Measurements from ENCODE around the gene RPL37A.

RPL37A gene

DNA sequence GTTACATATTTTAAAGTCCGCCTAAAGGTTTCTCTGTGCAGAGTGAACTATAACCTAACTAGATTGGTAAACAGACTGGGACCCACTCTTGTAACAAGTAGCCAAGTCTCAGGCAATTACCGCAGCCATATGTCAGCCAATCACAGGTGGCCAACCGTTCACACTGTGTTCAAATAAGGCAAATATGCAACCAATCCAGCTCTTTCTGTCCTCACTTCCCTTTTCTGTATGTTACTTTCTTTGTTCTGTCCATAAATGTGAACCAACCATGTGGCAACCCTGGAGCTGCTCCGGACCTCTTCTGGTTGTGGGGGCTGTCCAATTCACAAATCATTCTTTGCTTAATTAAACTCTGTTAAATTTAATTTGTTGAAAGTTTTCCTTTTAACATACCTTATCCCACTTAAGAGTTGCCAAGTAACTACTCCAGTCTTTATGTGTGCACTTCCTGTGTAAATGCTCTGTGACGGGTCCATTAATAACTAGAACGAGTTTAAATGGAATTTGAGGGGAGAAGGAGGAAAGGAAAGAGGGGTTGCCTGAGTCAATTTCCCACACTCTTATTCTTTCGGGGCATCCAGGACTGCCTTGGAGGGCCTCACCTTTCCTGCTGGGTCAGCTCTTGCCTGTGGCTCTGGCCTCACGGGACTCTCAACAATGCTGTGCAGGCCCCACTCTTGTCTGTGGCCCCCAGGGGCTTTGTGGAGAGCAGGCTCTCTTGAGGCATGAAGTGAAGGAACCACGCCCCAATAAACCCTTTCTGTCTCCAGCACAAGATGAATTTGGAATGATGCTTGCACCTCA lies 6.6 kb upstream of the RPL37A start:
- no peak for DNase-seq

DNA sequence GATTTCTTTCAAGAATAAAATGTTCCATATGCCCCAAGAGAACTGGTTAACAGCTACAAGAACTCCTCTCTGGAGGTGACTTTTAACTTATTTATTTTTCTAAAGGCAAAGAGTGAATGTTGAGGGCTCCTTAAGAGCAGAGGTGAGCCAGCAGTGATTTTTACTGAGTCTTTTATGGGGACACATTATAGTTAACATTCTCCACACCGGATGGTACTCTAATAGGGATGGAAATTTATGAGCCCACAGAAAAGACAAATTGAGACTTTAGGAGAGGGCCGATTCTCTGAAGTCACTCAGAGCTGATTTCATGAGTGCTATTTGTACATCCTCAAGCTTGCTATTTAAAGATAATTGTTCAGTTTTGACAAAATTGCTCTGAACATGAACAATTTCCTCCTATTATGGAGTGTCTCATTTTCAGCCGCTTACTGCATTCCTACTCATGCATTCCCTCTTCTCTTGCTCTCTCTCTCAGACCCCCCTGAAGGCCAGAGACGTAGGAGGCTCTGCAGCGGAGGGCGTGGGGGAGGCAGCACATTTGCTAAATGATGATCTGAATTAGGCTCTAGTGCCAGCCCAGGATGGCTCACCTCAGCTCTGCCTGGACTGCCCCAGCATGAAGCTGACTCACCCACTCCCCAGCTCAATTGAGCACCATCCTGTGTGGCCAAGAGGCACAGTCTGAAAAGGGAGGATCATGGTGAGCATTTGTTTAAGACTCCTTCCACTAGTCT lies 5.9 kb upstream of the RPL37A start:
- peak; percentile 56 for DNase-seq

GRCh38 chr2:216493334-216493685 lies 5.3 kb upstream of the RPL37A start:
- no peak for DNase-seq

DNA sequence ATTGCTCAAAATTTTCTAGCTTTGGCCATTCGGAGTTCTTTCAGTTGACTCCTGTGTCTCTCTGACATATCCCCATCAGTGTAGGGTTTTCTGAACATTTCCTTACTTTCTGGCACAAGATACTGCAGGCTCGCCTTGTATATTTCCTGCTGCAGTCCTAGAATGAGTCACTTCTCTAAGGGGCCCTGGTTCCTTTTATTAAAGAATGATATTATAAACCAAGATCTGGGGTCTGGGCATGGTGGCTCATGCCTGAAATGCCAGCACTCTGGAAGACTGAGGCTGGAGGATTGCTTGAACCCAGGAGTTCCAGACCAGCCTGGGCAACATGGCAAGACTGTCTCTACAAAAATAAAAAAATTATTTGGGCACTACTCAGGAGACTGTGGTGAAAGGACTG lies 3.0 kb upstream of the RPL37A start:
- DNase-seq: peak; percentile 64

GRCh38 chr2:216497382-216498069 lies 1.1 kb upstream of the RPL37A start:
- DNase-seq: no peak

- DNase-seq: no peak
Measured at GRCh38 chr2:216498070-216498378, 620 bp upstream of the RPL37A start.

DNA sequence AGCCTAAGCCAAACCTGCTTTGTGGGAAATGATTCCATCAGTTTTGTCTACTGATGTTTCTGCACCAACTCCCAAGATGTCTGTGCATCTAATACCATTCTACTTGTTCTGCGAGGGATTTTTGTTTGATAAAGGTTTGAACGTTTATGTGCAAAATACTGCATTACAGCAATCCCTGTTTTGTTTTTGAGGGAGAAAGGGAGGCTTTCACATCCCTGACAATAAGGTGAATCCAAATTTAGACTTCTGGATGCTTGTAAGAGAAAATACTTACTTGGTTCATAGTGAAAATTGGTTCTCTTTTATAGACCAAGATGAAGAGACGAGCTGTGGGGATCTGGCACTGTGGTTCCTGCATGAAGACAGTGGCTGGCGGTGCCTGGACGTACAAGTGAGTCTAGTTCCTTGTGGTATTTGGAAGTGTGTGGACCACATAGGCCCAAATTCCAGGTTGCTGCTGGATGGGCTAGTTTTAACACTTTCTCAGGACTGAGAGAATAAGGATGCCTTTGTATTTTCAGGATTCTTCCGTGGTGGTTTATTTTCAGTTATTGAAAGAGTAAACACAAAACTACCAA lies 1.1 kb downstream of the RPL37A start:
- no peak for DNase-seq

DNA sequence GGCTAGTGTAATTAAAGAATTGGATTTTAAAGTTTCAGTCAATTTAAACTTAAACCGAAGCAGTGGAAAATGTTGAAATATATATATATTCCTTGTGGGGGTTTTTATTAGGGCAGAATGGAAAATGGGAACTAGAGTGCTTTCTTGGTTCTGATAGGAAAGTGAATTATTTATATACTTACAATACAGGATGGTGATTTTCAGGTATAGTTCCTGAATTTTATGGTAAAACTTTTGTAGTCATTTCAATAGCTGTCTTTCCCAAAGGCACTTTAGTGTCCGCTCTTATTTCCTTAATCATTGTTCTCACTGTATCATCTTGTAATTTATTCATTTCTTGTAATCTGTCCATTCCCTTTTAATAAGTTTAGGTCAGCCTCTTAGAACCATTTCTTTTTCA lies 1.9 kb downstream of the RPL37A start:
- DNase-seq: no peak

DNA sequence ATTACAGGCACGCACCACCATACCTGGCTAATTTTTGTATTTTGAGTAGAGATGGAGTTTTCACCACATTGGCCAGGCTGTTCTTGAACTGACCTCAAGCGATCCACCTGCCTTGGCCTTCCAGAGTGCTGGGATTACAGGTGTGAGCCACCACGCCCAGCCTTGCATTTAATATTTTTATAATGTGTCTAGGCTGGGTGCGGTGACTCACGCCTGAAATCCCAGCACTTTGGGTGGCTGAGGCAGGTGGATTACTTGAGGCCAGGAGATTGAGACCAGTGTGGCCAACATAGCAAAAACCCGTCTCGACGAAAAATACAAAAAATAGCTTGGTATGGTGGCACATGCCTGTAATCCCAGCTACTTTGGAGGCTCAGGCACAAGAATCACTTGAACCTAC lies 3.2 kb downstream of the RPL37A start:
- DNase-seq: no peak

- no peak for DNase-seq
Measured at GRCh38 chr2:216502381-216503158, 3.9 kb downstream of the RPL37A start.

DNA sequence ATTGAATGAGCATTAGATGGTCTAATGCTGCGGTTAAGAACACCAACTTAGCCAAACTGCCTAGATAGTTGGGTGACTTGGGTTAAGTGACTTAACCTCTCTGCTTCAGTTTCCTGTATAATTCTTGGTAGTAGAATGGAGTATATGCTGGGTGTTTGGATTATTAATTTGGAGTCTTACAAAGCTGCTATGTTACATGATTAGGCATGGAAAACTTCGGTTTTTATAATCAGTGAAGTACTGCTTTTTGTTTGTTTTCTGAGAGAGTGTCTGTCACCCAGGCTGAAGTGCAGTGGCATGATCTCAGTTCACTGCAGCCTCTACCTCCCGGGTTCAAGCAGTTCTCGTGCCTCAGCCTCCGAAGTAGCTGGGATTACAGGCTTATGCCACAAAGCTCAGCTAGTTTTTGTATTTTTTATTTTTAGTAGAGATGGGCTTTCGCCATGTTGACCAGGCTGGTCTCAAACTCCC lies 4.5 kb downstream of the RPL37A start:
- DNase-seq: no peak

- DNase-seq: no peak
Measured at GRCh38 chr2:216503697-216504375, 5.2 kb downstream of the RPL37A start.

DNA sequence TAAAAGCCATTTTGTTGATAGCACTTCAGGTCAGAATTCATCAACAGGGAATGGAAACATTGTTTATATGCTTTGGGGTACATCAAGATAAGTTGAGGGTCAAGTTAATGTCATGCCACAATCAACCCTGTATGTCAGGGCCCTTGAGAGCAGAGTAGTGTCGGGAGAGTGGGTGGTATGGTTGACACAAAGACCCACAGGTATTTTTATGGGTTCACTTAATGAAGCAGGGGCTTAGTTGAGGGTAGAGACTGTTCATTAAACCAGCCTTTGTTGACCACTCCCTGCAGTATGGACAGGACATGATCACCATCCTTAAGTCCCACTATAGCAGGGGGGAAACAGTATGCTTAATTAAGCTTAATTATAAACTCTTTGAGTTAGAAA lies 5.7 kb downstream of the RPL37A start:
- DNase-seq: no peak

DNA sequence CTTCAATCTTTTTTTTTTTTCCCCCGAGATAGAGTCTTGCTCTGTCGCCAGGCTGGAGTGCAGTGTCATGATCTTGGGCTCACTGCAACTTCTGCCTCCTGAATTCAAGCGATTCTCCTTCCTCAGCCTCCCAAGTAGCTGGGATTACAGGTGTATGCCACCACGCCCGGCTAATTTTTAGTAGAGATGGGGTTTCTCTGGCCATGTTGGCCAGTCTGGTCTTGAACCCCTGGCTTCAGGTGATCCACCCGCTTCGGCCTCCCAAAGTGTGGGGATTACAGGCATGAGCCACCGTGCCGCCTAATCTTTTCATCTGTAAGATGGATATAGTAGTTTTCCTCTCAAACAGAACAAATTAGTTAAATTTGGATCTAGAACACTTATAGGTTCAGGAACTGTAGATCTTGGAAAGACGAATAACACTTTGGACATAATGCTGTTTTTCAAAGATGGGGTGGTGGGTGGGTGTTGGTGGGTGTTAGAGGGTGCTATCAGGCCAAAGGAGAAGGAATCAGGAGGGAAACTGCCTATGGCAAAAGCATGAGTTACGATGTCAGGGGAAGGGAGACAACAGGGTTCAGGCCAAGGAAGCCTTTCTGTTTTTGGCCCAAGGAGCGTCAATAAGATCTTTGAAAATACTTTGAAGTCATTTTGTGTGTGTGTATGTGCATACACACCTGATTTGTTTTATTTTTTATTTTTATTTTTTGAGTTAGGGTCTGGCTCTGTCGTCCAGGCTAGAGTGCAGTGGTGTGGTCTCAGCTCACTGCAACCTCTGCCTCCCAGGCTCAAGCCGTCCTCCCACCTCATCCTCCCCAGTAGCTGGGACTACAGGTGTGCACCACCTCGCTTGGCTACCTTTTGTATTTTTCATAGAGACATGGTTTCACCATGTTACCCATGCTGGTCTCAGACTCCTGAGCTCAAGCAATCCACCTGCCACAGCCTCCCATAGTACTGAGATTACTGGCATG lies 6.8 kb downstream of the RPL37A start:
- DNase-seq: no peak

DNA sequence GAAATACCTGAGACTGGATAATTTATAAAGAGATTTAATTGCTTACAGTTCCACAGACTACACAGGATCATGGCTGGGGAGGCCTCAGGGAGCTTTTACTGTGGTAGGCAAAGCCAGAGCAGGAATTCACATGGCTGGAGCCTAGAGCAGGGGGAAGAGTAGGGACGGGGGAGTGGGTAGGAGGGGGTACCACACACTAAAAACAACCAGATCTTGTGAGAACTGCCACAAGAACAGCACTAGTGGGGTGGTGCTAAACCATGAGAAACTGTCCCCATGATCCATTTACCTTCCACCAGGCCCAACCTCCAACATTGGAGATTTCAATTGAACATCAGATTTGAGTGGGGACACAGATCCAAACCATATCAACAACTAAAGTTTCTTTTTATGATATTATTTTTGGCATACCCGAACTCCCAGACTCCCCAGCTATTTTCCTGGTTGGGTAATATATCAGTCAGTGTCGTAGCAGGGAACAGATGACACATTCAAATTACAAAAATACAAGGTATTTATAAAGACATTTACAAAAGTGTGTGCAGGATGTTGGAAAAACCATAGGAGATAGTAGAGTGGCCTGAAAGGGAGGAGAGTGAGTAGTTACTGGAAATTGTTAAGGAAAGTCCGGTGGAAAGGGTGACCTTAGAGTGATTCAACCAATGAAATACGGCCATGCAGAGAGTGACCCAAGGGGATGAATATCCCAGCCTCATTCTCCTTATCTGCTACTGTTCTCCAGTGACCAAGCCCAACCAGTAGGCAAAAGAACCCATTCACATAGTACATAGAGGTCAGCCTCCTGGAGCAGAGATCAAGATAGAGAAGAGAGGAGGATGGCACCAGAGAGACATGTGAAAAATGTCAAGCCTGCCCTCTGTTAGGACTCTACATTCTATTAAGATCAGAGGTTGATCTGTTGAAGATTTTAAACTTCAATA lies 8.8 kb downstream of the RPL37A start:
- no peak for DNase-seq

GRCh38 chr2:216508229-216508628 lies 9.6 kb downstream of the RPL37A start:
- DNase-seq: no peak

- peak; percentile 64 for DNase-seq
Measured at GRCh38 chr2:216516730-216517350, 18.2 kb downstream of the RPL37A start.

DNA sequence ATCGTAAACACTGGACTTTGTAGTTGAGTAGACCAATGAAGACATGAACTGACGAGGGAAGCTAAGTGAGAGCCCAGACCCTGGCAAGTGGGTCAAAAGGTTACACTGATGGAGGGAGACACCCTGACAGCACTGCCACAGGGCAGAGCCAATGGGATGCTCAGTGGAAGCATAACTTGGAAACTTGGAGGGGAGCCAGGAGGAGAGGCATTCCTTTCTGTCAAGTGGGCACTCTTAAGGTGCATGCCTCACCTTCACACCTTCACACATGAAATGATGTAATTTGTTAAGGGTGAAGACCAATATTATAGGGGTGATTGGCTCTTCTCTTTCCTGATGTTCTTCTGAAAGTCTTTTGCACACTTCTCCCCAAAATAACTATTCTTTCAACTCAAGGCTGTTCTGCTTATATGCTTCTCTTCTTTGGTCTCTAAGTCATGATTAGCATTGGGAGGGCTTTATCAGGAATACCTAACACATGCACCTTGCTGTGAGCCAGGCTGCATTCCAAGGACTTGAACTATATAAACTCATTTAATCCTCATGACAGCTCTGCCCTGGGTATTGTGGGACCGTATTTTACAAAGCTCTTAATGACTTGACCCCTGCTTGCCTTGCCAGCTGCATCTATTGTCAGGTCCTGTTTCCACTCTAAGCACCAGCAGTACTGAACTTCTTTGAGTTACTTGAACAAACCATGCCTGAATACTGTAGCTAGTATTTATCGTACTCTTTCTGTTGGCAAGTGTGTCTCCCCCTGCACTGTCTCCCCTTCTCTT lies 19.0 kb downstream of the RPL37A start:
- DNase-seq: no peak

Measured in HCEC 1CT (cell line).